AG09309 (cell line): ENCODE measurements around the gene NDST1.

Experiments
- DNase-seq: peaks from one replicate; pipeline ENCODE4 v3.0.0-alpha.2; 2010; ENCODE audit warnings: low read depth
- H3K4me3 ChIP-seq: 2 replicates; pipeline ENCODE4 v1.5.1; 2011; ENCODE audit warnings: mild to moderate bottlenecking, low read depth, low read length, moderate library complexity; ENCODE audit not compliant: control insufficient read depth
- CTCF ChIP-seq: IDR thresholded peaks from 2 replicates; pipeline ENCODE4 v1.5.1; 2011; ENCODE audit warnings: mild to moderate bottlenecking, low read depth, low read length, inconsistent platforms; ENCODE audit not compliant: insufficient read depth, control insufficient read depth; ENCODE audit errors: missing control alignments

NDST1 gene

GRCh38 chr5:150489360-150490295 is 18.3 kb upstream of the NDST1 start:
- no peak for DNase-seq
- H3K4me3 ChIP-seq = no peak overlapping the region
- TF ChIP-seq CTCF = no peak

GRCh38 chr5:150490296-150490669 is 17.6 kb upstream of the NDST1 start:
- TF ChIP-seq CTCF = no peak
- no peak overlapping the region for H3K4me3 ChIP-seq
- DNase-seq = no peak

GRCh38 chr5:150490754-150491153 is 17.2 kb upstream of the NDST1 start:
- DNase-seq = no peak
- TF ChIP-seq CTCF = no peak
- no peak overlapping the region for H3K4me3 ChIP-seq

- TF ChIP-seq CTCF = no peak
- no peak overlapping the region for H3K4me3 ChIP-seq
- DNase-seq = no peak
Measured at GRCh38 chr5:150491876-150492275, 16.1 kb upstream of the NDST1 start.

- H3K4me3 ChIP-seq = no peak overlapping the region
- no peak for DNase-seq
- TF ChIP-seq CTCF = no peak
Measured at GRCh38 chr5:150492621-150493020, 15.3 kb upstream of the NDST1 start.

- no peak for DNase-seq
Measured at GRCh38 chr5:150496098-150496497, 11.8 kb upstream of the NDST1 start.

More at GRCh38 chr5:150496098-150496497, 11.8 kb upstream of the NDST1 start:
- no peak for TF ChIP-seq CTCF
- no peak overlapping the region for H3K4me3 ChIP-seq
